HG03064 (cell line): Measurements from ENCODE around the gene MYO5B.
"Not testable (repeated sequence)": the region's sequence is repeated elsewhere in the genome, so short reads cannot be mapped to it uniquely, and the experiment has no call there.

Experiments
- ATAC-seq: cut with Tn5 transposase; IDR thresholded peaks from one replicate; pipeline ENCODE4 v1.9.1; 2021; ENCODE audit warnings: low read depth; ENCODE audit not compliant: unreplicated experiment

MYO5B gene

DNA sequence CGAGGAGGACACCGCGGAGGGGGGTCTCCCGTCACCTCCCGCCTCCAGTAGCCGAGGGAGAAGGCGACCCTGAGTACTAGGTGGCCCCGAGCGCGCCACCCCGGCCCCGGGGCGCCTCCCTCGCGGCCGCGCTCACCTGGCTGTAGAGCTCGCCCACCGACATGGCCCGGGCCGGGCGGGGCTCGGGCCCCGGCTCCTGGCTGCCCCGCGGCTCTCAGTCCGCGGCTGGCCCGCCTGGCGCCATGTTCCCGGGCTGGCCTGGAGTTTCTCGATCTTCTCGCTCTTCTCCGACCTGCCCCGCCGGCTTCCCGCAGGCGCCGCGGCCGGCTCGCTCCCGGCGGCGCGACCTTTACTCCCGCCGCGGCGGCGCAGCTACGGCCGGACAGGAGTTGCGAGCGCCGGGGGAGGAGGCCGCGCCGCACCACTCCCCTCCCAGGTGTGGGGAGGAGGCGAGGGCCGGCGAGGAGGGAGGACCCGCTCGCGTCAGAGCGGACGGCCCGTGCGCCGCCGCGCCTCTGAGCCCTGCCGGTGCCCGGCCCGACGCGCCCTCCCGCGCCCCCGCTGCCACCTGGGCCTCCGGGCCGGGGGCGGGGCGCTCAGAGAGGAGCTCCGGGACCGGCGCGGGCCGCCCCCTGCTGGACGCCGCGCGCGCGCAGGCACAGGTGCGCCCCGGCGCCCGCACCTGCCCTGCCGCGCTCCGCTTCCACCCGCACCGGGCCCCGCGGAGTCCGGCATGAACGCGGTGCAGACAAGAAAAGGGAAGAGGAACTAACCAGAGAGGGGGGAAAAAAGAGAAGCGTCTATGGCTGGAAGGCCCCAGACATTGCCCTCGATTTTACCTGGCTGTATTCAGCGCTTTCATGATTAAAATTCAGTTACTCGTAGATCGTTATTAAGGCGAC lies at the start of gene MYO5B:
MYO5B (minus strand) TSS at position 517 of the 902 bp plus-strand sequence; CDS start at position 163, 354 bp downstream.
- no peak for ATAC-seq

DNA sequence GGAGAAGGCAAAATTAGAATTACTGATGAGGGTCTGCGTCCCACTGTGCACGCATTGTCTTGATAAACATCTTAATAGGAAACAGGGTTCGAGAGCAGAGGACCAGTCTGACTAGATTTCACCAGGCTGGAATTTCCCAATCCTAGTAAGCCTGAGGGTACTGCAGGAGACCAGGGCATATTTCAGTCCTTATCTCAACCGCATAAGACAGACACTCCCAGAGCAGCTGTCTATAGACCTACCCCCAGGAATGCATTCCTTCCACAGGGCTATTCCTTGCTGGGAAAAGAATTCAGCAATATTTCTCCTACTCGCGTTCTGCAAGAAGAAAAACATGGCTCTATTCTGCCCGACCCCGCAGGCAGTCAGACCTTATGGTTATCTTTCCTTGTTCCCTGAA lies 46.8 kb upstream of the MYO5B start:
- ATAC-seq, result not testable (repeated sequence)

DNA sequence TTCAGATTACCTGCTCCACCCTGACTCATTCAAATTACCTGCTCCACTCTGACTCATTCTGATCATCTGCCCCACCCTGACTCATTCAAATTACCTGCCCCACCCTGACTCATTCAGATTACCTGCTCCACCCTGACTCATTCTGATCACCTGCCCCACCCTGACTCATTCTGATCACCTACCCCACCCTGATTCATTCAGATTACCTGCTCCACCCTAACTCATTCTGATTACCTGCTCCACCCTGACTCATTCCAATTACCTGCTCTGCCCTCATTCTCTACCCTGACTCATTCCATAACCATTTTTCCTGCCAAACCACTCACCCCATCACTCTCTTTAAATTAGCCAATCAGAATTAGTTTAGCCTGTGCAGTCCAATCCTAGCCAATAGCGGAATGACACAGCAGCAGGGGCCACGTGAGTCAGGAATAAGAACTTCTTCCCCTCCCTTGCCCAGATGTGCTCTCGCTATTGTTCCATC lies 45.2 kb upstream of the MYO5B start:
- no peak for ATAC-seq

DNA sequence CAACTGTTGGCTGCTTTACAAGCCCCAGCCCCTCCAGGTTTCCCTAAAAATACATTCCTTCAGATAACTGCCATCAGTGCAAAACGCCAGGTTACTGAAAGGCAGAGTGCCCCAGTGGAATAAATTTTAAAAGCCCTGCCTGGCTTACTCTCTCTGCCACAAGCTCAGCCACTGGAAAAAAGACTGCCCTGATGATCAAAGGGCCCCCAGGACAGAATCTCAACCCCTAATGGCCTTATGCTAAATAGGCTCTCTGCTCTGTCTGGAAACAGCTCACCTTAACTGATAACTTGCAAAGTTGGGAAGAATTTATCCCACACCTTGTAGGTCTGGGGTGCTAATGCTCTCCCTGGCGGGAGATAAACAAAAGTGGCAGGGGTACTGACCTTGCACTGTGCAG lies 37.5 kb upstream of the MYO5B start:
- no peak for ATAC-seq

DNA sequence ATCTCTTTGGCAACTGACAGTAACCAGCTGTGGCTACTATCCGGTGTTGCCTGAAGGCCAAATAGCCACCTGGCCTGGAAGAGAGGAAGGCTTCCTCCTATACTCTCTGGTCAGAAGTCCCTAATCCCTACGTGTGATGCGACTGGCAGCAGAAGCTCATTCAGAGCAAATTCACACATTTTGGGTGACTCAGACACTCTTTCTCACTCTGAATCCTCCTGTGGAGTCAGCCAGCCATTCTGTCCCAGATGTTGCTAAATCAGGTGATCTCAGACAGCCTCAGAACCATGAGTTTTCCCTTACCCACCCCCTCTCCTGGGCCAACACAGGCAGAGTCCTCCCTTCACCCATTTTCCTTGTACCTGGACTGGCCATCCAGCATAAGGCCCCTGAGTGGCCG lies 36.7 kb upstream of the MYO5B start:
- no peak for ATAC-seq

DNA sequence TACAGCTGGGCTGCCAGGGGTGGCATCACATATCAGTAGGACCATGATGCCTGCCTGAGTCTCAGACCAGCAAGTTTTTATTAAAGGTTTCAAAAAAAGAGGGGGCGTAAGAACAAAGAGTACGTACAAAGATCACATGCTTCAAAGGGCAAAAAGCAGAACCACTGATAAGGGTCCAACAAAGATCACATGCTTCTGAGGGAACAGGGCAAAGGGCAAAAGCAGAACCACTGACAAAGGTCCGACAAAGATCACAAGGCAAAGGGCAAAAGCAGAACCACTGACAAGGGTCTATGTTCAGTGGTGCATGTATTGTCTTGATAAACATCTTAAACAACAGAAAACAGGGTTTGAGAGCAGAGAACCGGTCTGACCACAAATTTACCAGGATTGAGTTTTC lies 25.3 kb upstream of the MYO5B start:
- not testable (repeated sequence) for ATAC-seq

DNA sequence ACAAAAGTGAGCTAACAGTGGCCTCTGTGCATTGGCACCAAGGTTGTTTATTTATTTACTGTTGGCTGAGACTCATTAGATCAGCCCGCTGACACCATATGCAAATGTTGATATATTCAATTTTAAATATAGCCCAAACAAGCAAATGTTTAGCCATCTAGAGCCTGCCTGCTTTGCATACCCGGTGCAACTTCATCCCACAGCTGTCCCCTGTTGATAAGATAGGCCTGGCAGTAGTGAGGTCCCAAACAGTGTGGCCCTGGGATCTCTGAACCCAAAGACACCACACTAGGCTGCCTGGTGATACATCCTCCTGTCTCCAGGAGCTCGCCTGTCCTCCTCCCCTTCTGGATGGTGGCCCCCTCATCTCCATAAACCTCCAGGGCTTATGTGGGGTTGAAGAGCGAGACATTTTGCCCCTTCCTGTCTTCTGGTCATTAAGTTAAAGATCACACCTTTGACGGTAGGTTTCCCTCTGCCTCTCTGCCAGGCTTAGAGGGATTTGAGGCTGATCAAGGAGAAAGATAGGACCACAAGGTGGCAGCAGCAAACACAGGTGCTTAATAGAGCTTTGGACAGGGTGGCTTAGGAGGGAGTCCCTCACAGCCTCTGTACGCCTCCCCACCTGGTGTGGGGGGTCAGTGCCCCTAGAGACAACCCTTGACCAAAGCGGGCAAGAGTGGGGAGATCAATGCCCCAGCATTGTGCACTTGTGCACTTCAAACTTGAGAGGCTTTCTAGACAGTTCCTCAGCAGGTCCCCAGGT lies 23.7 kb upstream of the MYO5B start:
- no peak for ATAC-seq

DNA sequence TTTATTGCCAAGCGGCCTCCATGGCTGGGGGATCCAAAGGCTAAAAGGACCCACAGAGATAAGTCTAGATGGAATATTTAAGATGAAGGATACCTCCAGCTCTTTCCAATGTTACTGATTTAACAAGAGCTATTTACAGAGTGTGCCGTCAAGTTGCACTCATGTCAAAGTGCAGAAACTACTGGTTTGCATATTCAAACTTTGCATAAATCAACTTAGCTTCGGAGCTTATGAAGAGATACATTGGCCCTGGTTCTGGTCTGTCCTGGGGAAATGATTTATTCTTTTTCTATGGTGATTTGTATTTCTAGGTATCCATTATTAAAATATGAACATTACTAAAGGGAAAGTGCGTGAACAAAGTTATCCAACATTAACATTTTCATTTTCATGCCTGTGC lies 14.4 kb upstream of the MYO5B start:
- ATAC-seq, result no peak

DNA sequence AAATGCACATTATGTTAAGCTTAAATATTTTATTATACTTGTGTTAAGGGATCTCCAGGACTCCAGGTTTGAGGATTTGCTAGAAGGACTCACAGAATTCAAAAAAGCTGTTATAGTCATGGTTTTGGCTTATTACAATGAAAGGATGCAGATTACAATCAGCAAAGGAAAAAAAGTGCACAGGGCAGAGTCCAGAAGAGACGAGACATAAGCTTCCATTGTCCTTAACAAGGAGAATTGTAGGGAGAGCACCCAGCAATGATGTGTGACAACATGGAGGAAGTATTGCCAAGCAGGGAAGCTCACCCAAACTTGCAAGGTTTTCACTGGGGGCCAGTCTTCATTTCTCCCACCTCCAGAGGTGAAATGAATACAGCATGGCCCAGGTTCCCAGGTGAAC lies 12.8 kb upstream of the MYO5B start:
- no peak for ATAC-seq

DNA sequence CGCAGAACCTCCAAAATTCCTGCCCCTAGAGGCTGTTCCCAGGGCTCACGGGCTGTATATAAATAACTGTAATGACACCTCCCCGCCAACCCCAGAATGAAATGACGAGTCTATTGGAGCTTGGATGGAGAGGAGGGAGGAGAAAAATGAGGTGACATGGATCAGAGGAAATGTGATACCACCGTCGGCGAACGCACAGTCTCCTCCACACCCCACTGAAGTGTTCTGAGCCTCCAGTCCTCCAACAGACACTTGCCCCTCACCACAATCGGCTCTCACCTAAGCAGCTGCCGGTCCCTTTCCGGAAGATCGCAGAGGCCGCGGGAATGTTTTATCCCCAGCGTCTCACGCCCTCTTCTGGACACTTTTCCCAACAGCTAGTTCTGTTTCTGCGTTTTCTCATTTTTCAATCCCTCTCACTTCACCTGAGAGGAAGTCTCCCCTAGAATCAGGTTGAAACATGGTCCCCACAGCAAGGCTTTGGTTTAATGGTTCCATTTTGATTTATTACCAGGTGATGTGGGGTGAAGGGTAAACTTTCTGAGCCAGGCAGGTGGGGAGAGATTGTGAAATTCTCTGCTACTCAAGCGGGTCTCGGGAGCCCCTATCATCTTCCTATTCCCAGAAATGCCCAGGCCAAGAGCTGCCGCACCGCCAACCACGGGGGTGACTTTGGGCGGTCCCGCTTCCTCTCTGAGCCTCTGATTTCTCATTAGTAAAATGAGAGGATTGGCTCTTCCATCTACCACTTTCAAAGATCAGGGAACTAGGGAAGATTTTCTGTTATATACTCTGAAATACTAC lies 9.1 kb upstream of the MYO5B start:
- no peak for ATAC-seq

DNA sequence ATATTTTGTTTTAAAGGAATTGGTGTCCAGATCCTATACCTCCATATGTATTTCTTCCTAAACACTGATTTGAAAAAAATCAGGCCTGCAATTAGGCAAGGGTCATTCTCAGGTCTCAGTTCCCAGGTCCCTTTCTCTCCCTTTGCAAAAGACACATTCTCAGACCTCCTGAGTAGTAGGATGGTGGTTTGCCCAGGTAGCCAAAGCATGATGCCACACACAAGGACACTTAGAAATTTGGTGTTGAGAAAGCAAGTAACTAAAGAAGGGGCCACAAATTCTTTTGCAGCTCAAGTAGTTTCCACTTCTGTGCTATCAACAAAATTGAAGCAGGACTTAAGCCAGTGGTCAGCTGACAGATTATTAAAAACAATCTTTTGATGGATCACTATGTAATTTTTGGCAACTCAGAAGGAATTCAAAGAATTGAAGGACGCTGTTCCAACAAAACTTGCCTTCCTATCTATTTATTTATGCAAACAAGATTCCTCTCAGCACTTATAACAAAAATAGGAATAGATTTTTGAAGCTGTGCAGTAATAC lies 6.6 kb upstream of the MYO5B start:
- ATAC-seq, result no peak

DNA sequence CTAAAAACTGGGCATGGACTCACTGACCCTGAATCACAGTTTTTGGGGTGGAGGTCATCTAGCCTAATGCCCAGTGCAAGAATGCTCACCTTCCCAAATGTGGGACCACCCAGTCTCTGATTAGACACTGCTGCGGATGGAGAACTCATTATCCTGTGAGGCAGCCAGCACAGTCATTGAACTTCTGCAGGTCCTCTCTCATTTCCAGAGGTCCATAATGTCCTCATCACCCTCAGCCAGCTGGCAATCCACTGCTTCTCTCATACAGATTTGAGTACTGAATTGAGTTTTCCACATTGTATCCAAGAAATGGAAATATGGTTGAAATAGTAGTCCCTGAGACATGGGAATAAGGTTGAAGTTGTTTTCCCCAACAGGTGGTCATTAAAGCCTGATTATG lies 5.0 kb upstream of the MYO5B start:
- no peak for ATAC-seq

DNA sequence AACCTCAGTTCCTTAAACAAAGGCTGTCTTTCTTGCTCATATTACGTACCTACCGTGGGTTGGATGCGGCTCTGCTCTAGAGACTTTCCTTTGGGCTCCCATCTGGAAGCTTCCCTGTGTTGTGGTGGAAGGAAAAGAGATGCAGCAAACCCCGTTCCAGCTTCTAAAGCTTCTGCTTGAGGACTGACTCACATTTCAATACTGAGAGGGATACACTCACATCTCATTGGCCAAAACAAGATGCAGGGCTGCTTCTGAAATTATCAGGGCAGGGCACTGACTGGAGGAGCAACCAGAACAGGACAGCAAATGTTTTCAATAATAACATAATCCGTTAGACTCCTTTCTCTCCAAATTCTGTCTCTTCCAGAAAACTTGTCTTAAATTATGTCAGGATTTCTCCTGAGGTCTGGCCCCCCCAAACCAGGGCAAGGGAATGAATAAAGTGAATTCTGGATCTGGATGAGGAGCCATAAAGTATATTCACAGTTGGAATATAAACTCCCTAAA lies 4.5 kb upstream of the MYO5B start:
- ATAC-seq, result no peak

DNA sequence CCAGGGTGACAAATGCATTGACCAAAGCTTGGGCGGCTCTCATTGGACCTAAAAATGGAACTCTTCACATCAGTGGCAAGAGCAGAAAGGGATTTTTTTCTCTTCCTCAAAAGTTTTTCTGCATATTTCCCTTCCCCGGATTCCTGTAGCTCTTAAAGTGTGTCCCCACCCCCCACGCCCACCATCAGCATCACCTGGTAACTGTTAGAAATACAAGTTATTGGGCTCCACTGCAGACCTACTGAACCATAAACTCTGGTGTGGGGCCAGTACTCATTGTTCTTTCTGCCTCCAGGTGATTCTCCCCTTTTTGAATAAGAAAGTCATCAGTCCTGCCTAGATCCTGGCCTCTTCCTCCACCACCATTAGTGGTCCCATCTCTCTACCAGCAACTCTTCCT lies 1.3 kb upstream of the MYO5B start:
- no peak for ATAC-seq

DNA sequence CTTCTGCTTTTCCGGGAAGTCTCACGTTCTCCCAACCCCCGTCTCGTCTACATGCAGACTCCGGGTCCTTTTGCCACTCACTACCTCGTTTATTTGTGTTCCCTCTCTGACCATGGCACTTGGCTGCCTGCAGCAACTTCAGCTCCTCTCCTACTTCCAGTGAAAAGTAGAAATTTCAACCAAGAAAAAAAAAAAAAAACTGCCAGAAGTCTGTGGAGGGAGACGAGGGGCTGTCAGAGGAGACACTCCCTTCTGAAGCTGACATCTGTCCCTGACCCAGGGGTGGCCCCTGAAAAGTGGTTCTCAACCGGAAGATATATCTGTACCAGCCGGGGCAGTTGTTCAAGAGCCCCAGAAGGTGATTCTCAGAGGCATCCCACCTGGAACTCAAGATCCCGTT lies 742 bp upstream of the MYO5B start:
- no peak for ATAC-seq

DNA sequence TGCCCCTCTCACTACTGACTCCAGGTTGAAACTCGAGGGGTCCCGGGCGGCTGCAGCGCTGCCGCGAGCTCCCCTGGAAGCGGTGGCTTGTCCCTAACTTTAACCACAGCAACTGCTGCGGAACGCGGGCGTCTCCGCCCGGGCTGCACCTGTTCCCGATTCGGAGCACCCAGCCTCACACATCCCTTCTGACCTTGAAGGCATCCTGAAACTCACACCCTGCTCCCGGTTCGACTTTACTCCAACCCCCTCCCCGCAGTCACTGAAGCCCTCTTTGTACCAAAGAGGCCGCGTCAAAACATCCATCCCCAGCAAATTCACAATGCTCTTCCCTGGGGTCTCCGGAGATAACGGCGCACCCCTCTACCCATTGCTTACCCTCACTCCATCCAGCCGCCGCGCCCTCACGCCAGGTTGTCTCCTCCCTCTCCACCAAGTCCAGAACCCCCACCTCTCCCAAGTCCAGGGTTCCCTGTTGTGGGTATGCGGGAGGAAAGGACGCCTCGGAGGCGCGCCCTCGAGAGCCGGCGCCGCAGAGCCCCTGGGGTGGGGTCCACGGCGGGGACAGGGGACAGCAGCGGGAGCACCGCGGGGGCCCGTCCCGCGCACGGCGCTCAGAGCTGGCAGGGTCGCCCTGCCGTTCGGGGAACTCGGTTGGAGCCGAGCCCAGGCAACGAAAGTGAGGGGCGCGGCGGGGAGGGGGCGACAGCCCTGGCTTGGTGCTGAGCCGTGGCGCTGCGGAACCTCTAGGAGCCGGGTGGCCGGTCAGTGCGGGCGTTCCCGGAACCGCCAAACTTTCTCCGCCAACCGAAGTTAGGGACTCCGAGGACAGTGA lies 934 bp downstream of the MYO5B start:
- no peak for ATAC-seq

DNA sequence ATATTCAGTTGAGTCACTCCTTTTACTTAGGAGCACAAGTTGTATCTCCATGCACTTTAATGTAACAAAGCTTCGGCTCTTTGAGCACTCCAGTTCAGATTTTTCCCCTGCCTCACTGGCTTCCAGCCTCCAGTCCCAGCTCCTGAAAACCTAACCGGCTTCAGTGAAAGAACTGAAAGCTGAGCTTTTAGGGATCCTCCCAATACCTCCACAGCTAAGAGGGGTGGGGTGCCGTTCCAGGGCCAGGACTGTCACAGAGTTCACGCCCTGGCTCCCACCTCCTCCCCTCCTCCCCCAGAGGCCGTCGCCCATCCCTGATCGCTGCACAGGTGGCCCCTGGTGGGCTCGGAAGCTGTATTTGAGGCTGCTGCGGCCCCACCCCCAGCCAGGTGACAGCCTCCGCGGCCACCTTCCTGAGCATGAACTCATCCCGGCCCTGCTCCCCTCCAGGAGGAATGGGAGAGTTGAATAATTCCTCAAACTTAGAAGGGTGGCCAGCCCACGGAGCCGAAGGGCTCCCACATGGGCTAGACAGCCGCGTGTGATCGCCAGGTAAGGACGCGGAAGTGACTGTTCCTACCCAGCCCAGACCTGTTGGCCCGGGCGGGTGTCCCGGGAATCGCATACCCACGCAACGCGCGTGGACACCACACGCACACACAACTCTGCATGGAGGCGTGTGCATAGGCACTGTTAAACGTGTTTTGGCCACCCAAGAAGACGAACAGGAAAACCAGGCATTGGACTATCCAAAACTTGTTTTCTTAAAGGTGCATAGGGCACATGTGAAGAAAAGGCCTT lies 1.8 kb downstream of the MYO5B start:
- ATAC-seq, result no peak

DNA sequence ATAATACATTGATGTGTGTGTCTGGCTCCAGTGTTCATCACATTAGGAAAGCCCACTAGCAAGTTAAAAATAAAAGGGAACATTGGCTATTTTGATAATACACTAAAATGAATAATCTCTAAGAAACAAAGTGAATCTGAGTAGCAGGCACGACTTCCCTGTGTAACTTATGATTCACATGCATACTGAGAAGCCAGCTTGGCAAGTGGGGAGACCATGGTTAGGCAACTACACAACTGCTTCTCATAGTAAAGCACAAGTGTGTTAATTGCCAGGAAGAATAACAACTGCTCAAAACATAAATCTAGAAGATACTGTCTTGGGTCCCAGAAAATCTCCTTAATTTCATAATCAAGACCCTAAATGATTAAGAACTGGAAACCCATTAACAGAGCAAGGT lies 4.0 kb downstream of the MYO5B start:
- ATAC-seq, result no peak

DNA sequence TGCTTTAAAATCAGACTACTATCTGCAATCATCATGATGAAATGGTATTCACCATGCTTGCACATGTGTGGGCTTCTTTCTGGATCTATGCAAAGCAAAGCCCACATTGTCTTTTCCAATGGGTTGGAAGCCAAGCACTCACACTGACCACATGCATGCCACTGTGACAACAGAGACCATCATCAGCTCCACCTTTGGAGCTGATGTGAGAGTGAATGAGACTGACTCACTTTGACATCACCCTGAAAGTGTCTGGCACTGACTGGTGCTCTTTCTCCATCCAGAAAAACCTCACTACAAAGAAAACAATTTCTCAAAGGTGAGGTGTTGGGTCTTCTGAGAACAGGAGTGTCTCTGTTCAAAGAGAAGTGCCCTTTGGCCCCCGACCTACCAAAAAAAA lies 4.7 kb downstream of the MYO5B start:
- ATAC-seq, result no peak
